Tibial nerve (tissue), 4 donors: ENCODE results near the gene RSPH1.

Experiments used
- CTCF ChIP-seq, 5 experiments: fragments of 200-600 bp in 3 of 5; fragments of 450-650 bp in 2 of 5; sonication (generic) in 3 of 5; IDR thresholded peaks; one replicate each; pipeline ENCODE4 v1.5.1; 2016 to 2019; ENCODE audit warnings: antibody characterized with exemption in 5 of 5, mild to moderate bottlenecking in 3 of 5, moderate library complexity in 2 of 5
- EP300 ChIP-seq, 2 donors: sonication (generic); formaldehyde crosslinking; IDR thresholded peaks; one replicate each; pipeline ENCODE4 v1.6.1; 2017; ENCODE audit warnings: antibody characterized with exemption in 2 of 2, mild to moderate bottlenecking in 1 of 2
- POLR2A ChIP-seq, 2 donors: fragments of 450-650 bp; IDR thresholded peaks; one replicate each; pipeline ENCODE4 v1.6.1; 2017; ENCODE audit warnings: antibody characterized with exemption in 2 of 2, mild to moderate bottlenecking in 2 of 2, moderate library complexity in 2 of 2

GRCh38 chr21:42537106-42537742, 41.2 kb upstream of the RSPH1 start:
- peak in 1 of 5 experiments; percentile 8 for TF ChIP-seq CTCF (IDR thresholded peaks at IDR 0.05)
- TF ChIP-seq POLR2A (IDR thresholded peaks at IDR 0.05), result no peak
- TF ChIP-seq EP300 (IDR thresholded peaks at IDR 0.05), result no peak
